Measurements from ENCODE around the gene BOD1L1. TPM values are rescaled to one million over a fixed set of nuclear protein-coding genes. Genes with fewer than 3 reads are reported as not detected.

BOD1L1 gene
- total and polyA plus RNA-seq, 2 donors (not counting 1 experiment from before 2014, with no cell fraction given), result 20.2 to 109 TPM

DNA sequence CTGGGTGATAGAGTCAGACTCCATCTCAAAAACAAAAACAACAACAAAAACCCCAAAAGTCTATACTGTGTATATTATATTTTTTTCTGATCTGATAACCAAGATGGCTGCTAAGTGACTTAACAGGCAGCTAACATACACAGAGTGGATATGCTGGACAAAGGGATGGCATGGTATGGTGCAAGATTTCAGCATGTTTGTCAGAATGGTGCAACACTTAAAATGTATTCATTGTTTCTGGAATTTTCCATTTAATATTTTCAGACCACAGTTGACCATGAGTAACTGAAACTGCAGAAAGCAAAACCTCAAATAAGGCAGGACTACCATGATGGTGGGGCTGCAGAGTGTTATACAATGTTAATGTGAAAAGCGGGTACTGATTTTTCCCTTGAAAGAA lies 6.1 kb upstream of the BOD1L1 start:
- Histone ChIP-seq H2AFZ (ENCODE audit: insufficient read depth, low read depth, low read length, poor library complexity, severe bottlenecking) (no peak overlapping the region), H3K9ac (ENCODE audit: low read length) (no peak overlapping the region), H3K27me3 (replicated peaks in 1 of 4; ENCODE audit: control extremely low read depth in 1 of 4, control insufficient read depth in 3 of 4, insufficient read depth in 4 of 4, low read length in 3 of 4) (peaks cover 0 to 9% (median 2%) of the 10 kb centered on the region in 4 experiments), H3K4me2 (replicated peaks; ENCODE audit: low read depth, low read length, poor library complexity, severe bottlenecking) (no peak overlapping the region), H3K4me3 (ENCODE audit: control extremely low read depth in 1 of 5, extremely low read depth in 1 of 5, insufficient read depth in 1 of 5, low read depth in 2 of 5, low read length in 4 of 5) (no peak overlapping the region), H3K79me2 (ENCODE audit: control insufficient read depth, insufficient read depth, low read length) (no peaks in the 10 kb centered on the region), H3K9me3 (ENCODE audit: control extremely low read depth in 1 of 3, control insufficient read depth in 2 of 3, insufficient read depth in 1 of 3, low read length in 2 of 3) (no peaks in the 10 kb centered on the region), H3K36me3 (replicated peaks in 1 of 2; ENCODE audit: control extremely low read depth in 1 of 2, control insufficient read depth in 1 of 2, extremely low read depth in 1 of 2, insufficient read depth in 2 of 2, low read length in 1 of 2) (no peaks in the 10 kb centered on the region), H3K4me1 (ENCODE audit: control insufficient read depth in 2 of 2, insufficient read depth in 2 of 2, low read length in 2 of 2) (no peaks in the 10 kb centered on the region), H4K20me1 (ENCODE audit: control insufficient read depth, insufficient read depth, low read length, poor library complexity, severe bottlenecking) (no peaks in the 10 kb centered on the region), H3K27ac (ENCODE audit: low read length in 2 of 2) (no peak overlapping the region)
- ChIA-PET CTCF (interaction anchor here (1.0 kb wide), 1 partner anchor 20 kb away, joined by 3 read pairs; no protein-coding TSS in a partner anchor), POLR2A (no interaction called here)
- no peak overlapping the region for H3K4me3 Mint-ChIP-seq
- WGBS (ENCODE audit: insufficient coverage), result 100% methylated on average over 1 of the region's 1 CpG
- DNase-seq (no peak), ATAC-seq (ENCODE audit: low read depth) (no peak)
- intact Hi-C loops (cut with micrococcal nuclease), result no loop called here
- H3K9me3 Mint-ChIP-seq (ENCODE audit: insufficient read depth), result no peaks in the 10 kb centered on the region
- no peak for TF ChIP-seq EZH2 (IDR thresholded peaks at IDR 0.05; ENCODE audit: borderline replicate concordance, insufficient read depth, low read depth, low read length, poor library complexity, severe bottlenecking)
- TF ChIP-seq, protein P1, sequence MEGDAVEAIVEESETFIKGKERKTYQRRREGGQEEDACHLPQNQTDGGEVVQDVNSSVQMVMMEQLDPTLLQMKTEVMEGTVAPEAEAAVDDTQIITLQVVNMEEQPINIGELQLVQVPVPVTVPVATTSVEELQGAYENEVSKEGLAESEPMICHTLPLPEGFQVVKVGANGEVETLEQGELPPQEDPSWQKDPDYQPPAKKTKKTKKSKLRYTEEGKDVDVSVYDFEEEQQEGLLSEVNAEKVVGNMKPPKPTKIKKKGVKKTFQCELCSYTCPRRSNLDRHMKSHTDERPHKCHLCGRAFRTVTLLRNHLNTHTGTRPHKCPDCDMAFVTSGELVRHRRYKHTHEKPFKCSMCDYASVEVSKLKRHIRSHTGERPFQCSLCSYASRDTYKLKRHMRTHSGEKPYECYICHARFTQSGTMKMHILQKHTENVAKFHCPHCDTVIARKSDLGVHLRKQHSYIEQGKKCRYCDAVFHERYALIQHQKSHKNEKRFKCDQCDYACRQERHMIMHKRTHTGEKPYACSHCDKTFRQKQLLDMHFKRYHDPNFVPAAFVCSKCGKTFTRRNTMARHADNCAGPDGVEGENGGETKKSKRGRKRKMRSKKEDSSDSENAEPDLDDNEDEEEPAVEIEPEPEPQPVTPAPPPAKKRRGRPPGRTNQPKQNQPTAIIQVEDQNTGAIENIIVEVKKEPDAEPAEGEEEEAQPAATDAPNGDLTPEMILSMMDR (IDR thresholded peaks at IDR 0.05), result no peak
- peaks cover 6% of the 10 kb centered on the region for H3K27me3 Mint-ChIP-seq
- no peaks in the 10 kb centered on the region for H3K4me1 Mint-ChIP-seq
- no peak overlapping the region for H3K27ac Mint-ChIP-seq

DNA sequence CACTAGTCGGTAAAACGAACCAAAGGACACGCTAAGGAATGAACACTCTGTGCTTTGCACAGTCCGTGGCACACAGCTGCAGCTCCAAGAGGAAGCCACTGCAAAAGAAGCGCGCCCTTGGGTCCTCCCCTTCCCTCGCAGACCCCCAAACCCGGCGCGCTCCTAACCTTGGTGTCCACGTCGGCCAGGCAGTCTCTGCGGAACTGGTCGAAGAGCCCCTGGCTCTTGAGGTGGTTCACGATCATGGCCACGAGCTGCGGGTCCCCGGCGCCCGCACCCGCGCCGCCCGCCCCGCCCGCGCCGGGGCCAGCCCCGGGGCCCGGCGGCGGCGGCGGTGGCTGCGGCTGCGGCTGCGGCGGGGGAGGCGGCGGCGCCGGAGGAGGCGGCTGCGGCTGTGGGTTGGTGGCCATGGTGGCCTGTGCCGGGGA lies 333 bp downstream of the BOD1L1 start:
- H3K9me3 Mint-ChIP-seq (ENCODE audit: insufficient read depth), result no peaks in the 10 kb centered on the region

More for the DNA sequence above, 333 bp downstream of the BOD1L1 start:
- Histone ChIP-seq H3K9ac (ENCODE audit: low read length) (peak overlapping the region; percentile 93), H3K27ac (ENCODE audit: low read length in 2 of 2) (peak overlapping the region; percentile 97 to 98), H3K4me1 (ENCODE audit: control insufficient read depth in 2 of 2, insufficient read depth in 2 of 2, low read length in 2 of 2) (peaks cover 39 to 40% of the 10 kb centered on the region in 2 donors), H3K4me2 (replicated peaks; ENCODE audit: low read depth, low read length, poor library complexity, severe bottlenecking) (peak overlapping the region; percentile 83), H3K4me3 (ENCODE audit: control extremely low read depth in 1 of 5, extremely low read depth in 1 of 5, insufficient read depth in 1 of 5, low read depth in 2 of 5, low read length in 4 of 5) (peak overlapping the region; percentile 76 to 99 (median 88)), H4K20me1 (ENCODE audit: control insufficient read depth, insufficient read depth, low read length, poor library complexity, severe bottlenecking) (peaks cover 39% of the 10 kb centered on the region), H3K9me3 (ENCODE audit: control extremely low read depth in 1 of 3, control insufficient read depth in 2 of 3, insufficient read depth in 1 of 3, low read length in 2 of 3) (no peaks in the 10 kb centered on the region), H2AFZ (ENCODE audit: insufficient read depth, low read depth, low read length, poor library complexity, severe bottlenecking) (peak overlapping the region; percentile 92), H3K36me3 (replicated peaks in 1 of 2; ENCODE audit: control extremely low read depth in 1 of 2, control insufficient read depth in 1 of 2, extremely low read depth in 1 of 2, insufficient read depth in 2 of 2, low read length in 1 of 2) (peaks cover 0 to 13% of the 10 kb centered on the region in 2 experiments), H3K79me2 (ENCODE audit: control insufficient read depth, insufficient read depth, low read length) (peaks cover 59% of the 10 kb centered on the region), H3K27me3 (replicated peaks in 1 of 4; ENCODE audit: control extremely low read depth in 1 of 4, control insufficient read depth in 3 of 4, insufficient read depth in 4 of 4, low read length in 3 of 4) (no peaks in the 10 kb centered on the region)
- DNase-seq (no peak), ATAC-seq (ENCODE audit: low read depth) (no peak)
- WGBS (ENCODE audit: insufficient coverage), result under 1% methylated on average over 44 of the region's 45 CpGs
- POLR2A ChIA-PET, result interaction anchor here (1.4 to 2.0 kb wide), 2 partner anchors 12 to 16 kb away, joined by 5 to 7 read pairs; no protein-coding TSS in a partner anchor
- intact Hi-C loops (cut with micrococcal nuclease), result loop anchor here (1.0 to 5.0 kb wide), 6 partner anchors 12 to 1375 kb away; partner anchors contain the start of gene CPEB2
- H3K4me1 Mint-ChIP-seq, result peaks cover 58% of the 10 kb centered on the region
- TF ChIP-seq, protein P1 (IDR thresholded peaks at IDR 0.05), result no peak
- no peak for TF ChIP-seq EZH2 (IDR thresholded peaks at IDR 0.05; ENCODE audit: borderline replicate concordance, insufficient read depth, low read depth, low read length, poor library complexity, severe bottlenecking)
- H3K4me3 Mint-ChIP-seq, result peak overlapping the region; percentile 92
- H3K27me3 Mint-ChIP-seq, result no peaks in the 10 kb centered on the region
- CTCF ChIA-PET, result interaction anchor here (1.2 to 3.4 kb wide), 6 partner anchors 9 to 37 kb away, joined by 3 to 16 read pairs (median 7); no protein-coding TSS in a partner anchor
- peak overlapping the region; percentile 95 for H3K27ac Mint-ChIP-seq

Data from B cell (primary cell).